MM.1S (cell line): ENCODE measurements around the gene UBAC2.

Source experiments
- EZH2 ChIP-seq: fragments of 300-600 bp; sonication (generic); optimal IDR thresholded peaks from 2 replicates; pipeline ENCODE3; 2017; ENCODE audit warnings: low read depth, mild to moderate bottlenecking, antibody characterized with exemption, low read length, mixed read lengths
- EZH2phosphoT487 ChIP-seq: fragments of 300-600 bp; sonication (generic); IDR thresholded peaks from 2 replicates; pipeline ENCODE4 v1.6.1; 2018; ENCODE audit warnings: antibody characterized with exemption, low read length
- TF ChIP-seq, protein P1 (sequence below): fragments of 300-600 bp; sonication (generic); IDR thresholded peaks from 2 replicates; pipeline ENCODE4 v1.5.1; 2016; ENCODE audit warnings: antibody characterized with exemption, low read length, mixed read lengths

DNA sequence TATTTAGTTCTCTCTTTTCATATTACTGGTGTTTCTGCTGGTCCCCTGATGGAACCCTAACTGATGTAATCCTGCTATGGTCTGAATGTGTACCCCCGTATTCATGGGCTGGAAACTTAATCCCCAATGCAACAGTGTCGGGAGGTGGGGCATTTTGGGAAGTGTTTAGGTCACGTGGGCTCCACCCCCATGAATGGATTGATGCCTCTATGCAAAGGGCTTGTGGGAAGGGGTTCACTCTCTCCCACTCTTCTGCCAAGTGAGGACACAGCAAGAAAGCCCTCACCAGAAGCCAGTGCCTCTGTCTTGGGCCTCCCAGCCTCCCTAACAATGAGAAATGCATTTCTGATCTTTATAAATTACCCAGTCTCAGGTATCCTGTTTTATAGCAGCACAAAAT, 21.2 kb upstream of the UBAC2 start:
- TF ChIP-seq EZH2 (no peak), EZH2phosphoT487 (no peak)
- TF ChIP-seq, protein P1, sequence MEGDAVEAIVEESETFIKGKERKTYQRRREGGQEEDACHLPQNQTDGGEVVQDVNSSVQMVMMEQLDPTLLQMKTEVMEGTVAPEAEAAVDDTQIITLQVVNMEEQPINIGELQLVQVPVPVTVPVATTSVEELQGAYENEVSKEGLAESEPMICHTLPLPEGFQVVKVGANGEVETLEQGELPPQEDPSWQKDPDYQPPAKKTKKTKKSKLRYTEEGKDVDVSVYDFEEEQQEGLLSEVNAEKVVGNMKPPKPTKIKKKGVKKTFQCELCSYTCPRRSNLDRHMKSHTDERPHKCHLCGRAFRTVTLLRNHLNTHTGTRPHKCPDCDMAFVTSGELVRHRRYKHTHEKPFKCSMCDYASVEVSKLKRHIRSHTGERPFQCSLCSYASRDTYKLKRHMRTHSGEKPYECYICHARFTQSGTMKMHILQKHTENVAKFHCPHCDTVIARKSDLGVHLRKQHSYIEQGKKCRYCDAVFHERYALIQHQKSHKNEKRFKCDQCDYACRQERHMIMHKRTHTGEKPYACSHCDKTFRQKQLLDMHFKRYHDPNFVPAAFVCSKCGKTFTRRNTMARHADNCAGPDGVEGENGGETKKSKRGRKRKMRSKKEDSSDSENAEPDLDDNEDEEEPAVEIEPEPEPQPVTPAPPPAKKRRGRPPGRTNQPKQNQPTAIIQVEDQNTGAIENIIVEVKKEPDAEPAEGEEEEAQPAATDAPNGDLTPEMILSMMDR, result no peak
